K562 (cell line): ENCODE results near the gene RTBDN. TPM values are rescaled to one million over a fixed set of nuclear protein-coding genes. Genes with fewer than 3 reads are reported as not detected.

Source experiments
- ATAC-seq: fragments of 200-7000 bp; cut with Tn5 transposase; 3 replicates; pipeline ENCODE4 v1.9.1; 2020; ENCODE audit warnings: moderate library complexity
- BruUV-seq: library from RNA; stranded (reverse); fragments of 400-500 nt; replicated peaks from 2 replicates; lab custom pipeline; 2021; lab: Mats Ljungman, UMichigan
- CTCF ChIA-PET: fragments of 300-600 bp; formaldehyde crosslinking; extraction: SDS; loops from one replicate; lab custom pipeline; 2021; ENCODE audit warnings: low intra/inter-chr PET ratio; lab: Yijun Ruan, JAX
- POLR2A ChIA-PET: fragments of 300-600, 350-650 bp; sonication (Branson Sonifier 250); formaldehyde crosslinking; extraction: SDS; loops from one replicate; lab custom pipeline; 2021; ENCODE audit warnings: antibody characterized with exemption, inconsistent platforms; lab: Yijun Ruan, JAX
- DNase-seq, 4 experiments: peaks; one replicate each; pipeline versions ENCODE4 v3.0.0 to v3.0.0-alpha.2; 2011 to 2018; ENCODE audit warnings: low spot score in 3 of 4, mixed read lengths in 3 of 4; ENCODE audit errors: extremely low read depth in 1 of 4
- FAIRE-seq: peaks from 2 replicates; lab custom pipeline; 2011; peaks lifted over from hg19 to GRCh38; lab: Jason Lieb, UNC
- H2AFZ ChIP-seq: 2 replicates; pipeline ENCODE4 v1.6.0; 2011; ENCODE audit warnings: low read depth, low read length, control low read depth, inconsistent platforms
- H3K27ac ChIP-seq: fragments of 200-600 bp; 3 replicates; pipeline ENCODE4 v1.8.0; 2011; ENCODE audit warnings: low read depth, mild to moderate bottlenecking, control low read depth, inconsistent platforms, low read length, moderate library complexity, mixed read lengths; ENCODE audit errors: extremely low read depth
- H3K27me3 ChIP-seq, 2 experiments: fragments of 300-600 bp in 1 of 2; 2 replicates in 1 of 2; 3 replicates in 1 of 2; pipeline versions ENCODE4 v1.6.0 to v1.8.0; 2011; ENCODE audit warnings: inconsistent platforms in 2 of 2, low read length in 2 of 2, mild to moderate bottlenecking in 1 of 2, mixed read lengths in 1 of 2, moderate library complexity in 1 of 2; ENCODE audit not compliant: control insufficient read depth in 2 of 2, insufficient read depth in 2 of 2
- H3K36me3 ChIP-seq: fragments of 300-600 bp; 3 replicates; pipeline ENCODE4 v1.8.0; 2011; ENCODE audit warnings: mild to moderate bottlenecking, low read length, inconsistent platforms; ENCODE audit not compliant: control insufficient read depth, insufficient read depth
- H3K4me1 ChIP-seq, 2 experiments: fragments of 200-600 bp in 1 of 2; replicated peaks in 1 of 2; 2 replicates in 1 of 2; 3 replicates in 1 of 2; pipeline versions ENCODE4 v1.5.1 to v1.8.0; 2011; ENCODE audit warnings: inconsistent platforms in 2 of 2, low read length in 2 of 2, mild to moderate bottlenecking in 1 of 2, mixed read lengths in 1 of 2, moderate library complexity in 1 of 2; ENCODE audit not compliant: control insufficient read depth in 2 of 2, insufficient read depth in 2 of 2
- H3K4me2 ChIP-seq: 2 replicates; pipeline ENCODE4 v1.6.1; 2011; ENCODE audit warnings: low read length, control low read depth, inconsistent platforms, mixed read lengths; ENCODE audit not compliant: insufficient read depth
- H3K4me3 ChIP-seq: fragments of 200-600 bp; sonication (generic), shearing (Covaris generic); 2 replicates; pipeline ENCODE4 v1.5.1; 2016; ENCODE audit warnings: control low read depth, inconsistent platforms
- H3K79me2 ChIP-seq: fragments of 200-600 bp; 3 replicates; pipeline ENCODE4 v1.8.0; 2011; ENCODE audit warnings: low read length, inconsistent platforms; ENCODE audit not compliant: control insufficient read depth, insufficient read depth
- H3K9ac ChIP-seq, 2 experiments: 2 replicates each; pipeline versions ENCODE4 v1.6.0 to v1.6.1; 2011; ENCODE audit warnings: low read depth in 2 of 2, low read length in 2 of 2, control low read depth in 1 of 2, inconsistent platforms in 1 of 2, mild to moderate bottlenecking in 1 of 2, mixed read lengths in 1 of 2; ENCODE audit not compliant: insufficient read depth in 1 of 2
- H3K9me1 ChIP-seq: one replicate; pipeline ENCODE4 v1.6.0; 2011; ENCODE audit warnings: inconsistent platforms, mild to moderate bottlenecking, low read length, moderate library complexity; ENCODE audit not compliant: control insufficient read depth, insufficient read depth
- H3K9me3 ChIP-seq: replicated peaks from 2 replicates; pipeline ENCODE4 v1.5.1; 2011; ENCODE audit warnings: low read depth, low read length, inconsistent platforms; ENCODE audit not compliant: control insufficient read depth, insufficient read depth
- H4K20me1 ChIP-seq: replicated peaks from 2 replicates; pipeline ENCODE4 v1.6.1; 2011; ENCODE audit warnings: low read length, inconsistent platforms, mixed read lengths; ENCODE audit not compliant: control insufficient read depth, insufficient read depth
- CBFA2T2 ChIP-seq: fragments of 450-650 bp; conservative IDR thresholded peaks from 2 replicates; pipeline ENCODE4 v1.6.1; 2017; ENCODE audit warnings: mild to moderate bottlenecking
- DPF2 ChIP-seq: fragments of 450-650 bp; IDR thresholded peaks from 2 replicates; pipeline ENCODE4 v1.6.1; 2016
- EZH2 ChIP-seq: IDR thresholded peaks from 2 replicates; pipeline ENCODE4 v1.6.1; 2012; ENCODE audit warnings: low read depth, mild to moderate bottlenecking, inconsistent platforms, low read length, borderline replicate concordance
- HCFC1 ChIP-seq: IDR thresholded peaks from 2 replicates; pipeline ENCODE4 v1.6.1; 2012; ENCODE audit warnings: low read depth, low read length, improper control_type of control experiment
- HNRNPK ChIP-seq: fragments of 200-400 bp; formaldehyde crosslinking; IDR thresholded peaks from one replicate; pipeline ENCODE4 v1.6.1; 2018; ENCODE audit warnings: mild to moderate bottlenecking, low read depth, low read length; ENCODE audit not compliant: poor library complexity, severe bottlenecking
- JUND ChIP-seq, 2 experiments: IDR thresholded peaks; 2 replicates in 1 of 2; 3 replicates in 1 of 2; pipeline ENCODE4 v1.6.1; 2011; ENCODE audit warnings: borderline replicate concordance in 2 of 2, low read depth in 2 of 2, low read length in 2 of 2, improper control_type of control experiment in 1 of 2, missing biosample characterization in 1 of 2, missing genetic modification characterization in 1 of 2, missing genetic modification reagents in 1 of 2
- MAFK ChIP-seq: IDR thresholded peaks from 2 replicates; pipeline ENCODE4 v1.6.1; 2011; ENCODE audit warnings: low read length, improper control_type of control experiment
- PYGO2 ChIP-seq: fragments of 450-650 bp; IDR thresholded peaks from 2 replicates; pipeline ENCODE4 v1.6.1; 2016; ENCODE audit warnings: mild to moderate bottlenecking, missing genetic modification characterization, moderate library complexity, missing compliant biosample characterization
- SAP30 ChIP-seq: fragments of 200-600 bp; sonication (generic); IDR thresholded peaks from 2 replicates; pipeline ENCODE4 v1.6.1; 2012; ENCODE audit warnings: borderline replicate concordance, low read depth, mild to moderate bottlenecking, moderate library complexity, low read length, control low read depth, inconsistent platforms; ENCODE audit not compliant: insufficient read depth, poor library complexity, severe bottlenecking
- SIX5 ChIP-seq, 2 experiments: IDR thresholded peaks; 2 replicates each; pipeline ENCODE4 v1.6.1; 2011; ENCODE audit warnings: low read length in 2 of 2, borderline replicate concordance in 1 of 2, low read depth in 1 of 2, mild to moderate bottlenecking in 1 of 2, moderate library complexity in 1 of 2; ENCODE audit not compliant: insufficient read depth in 1 of 2
- SRSF7 ChIP-seq: fragments of 200-400 bp; formaldehyde crosslinking; optimal IDR thresholded peaks from 2 replicates; pipeline ENCODE3; 2017; ENCODE audit warnings: mild to moderate bottlenecking, low read depth, low read length
- ZNF584 ChIP-seq: fragments of 200-800 bp; sonication (Bioruptor generic); IDR thresholded peaks from 2 replicates; pipeline ENCODE4 v1.6.1; 2016; ENCODE audit warnings: low read depth, mild to moderate bottlenecking, missing genetic modification characterization, missing compliant biosample characterization
- ZNF589 ChIP-seq: fragments of 200-800 bp; sonication (Bioruptor generic); IDR thresholded peaks from 2 replicates; pipeline ENCODE4 v1.6.1; 2016; ENCODE audit warnings: low read depth, missing genetic modification characterization, missing compliant biosample characterization
- WGBS: fragments of 100-300 bp; shearing (Covaris generic); methylation state at CpG from one replicate; pipeline ENCODE4 v1.1.6; 2016; ENCODE audit warnings: low coverage, mixed read lengths; ENCODE audit not compliant: insufficient coverage; ENCODE audit errors: missing lambda C conversion rate; 5-methylcytosine and 5-hydroxymethylcytosine counted together
- in situ Hi-C: fragments of 300-500 bp; cut with MboI; formaldehyde crosslinking; loops from 4 replicates; pipeline ENCODE4 v1.15.0; 2018; ENCODE audit warnings: inconsistent platforms, mixed read lengths
- intact Hi-C: fragments of 100-400 bp; cut with micrococcal nuclease; formaldehyde crosslinking; loops from 2 replicates; pipeline ENCODE4 v1.14.2; 2022
- polyA plus RNA-seq, 8 experiments: library from polyadenylated mRNA; depleted of rRNA in 4 of 8; stranded (reverse) in 5 of 8; unstranded in 3 of 8; fragments of >200 nt; fragmentation: Nextera tagmentation in 2 of 8; fragmentation: Illumina TruSeq in 1 of 8; extraction: Ambion mirVana in 2 of 8; extraction: Trizol in 1 of 8; gene quantifications; 2 replicates each; pipeline versions ENCODE4 v1.2.1 to v1.2.3, GENCODE V29; 2011 to 2014; ENCODE audit warnings: inconsistent platforms in 1 of 8, missing spikeins in 1 of 8
- total RNA-seq, 7 experiments: library from RNA; depleted of rRNA in 6 of 7; stranded (reverse); fragments of >200 nt in 6 of 7; fragmentation: Illumina TruSeq in 2 of 7; extraction: Trizol in 2 of 7; gene quantifications; 2 replicates each; pipeline versions ENCODE4 v1.2.1 to v1.2.3, GENCODE V29; 2011 to 2021; ENCODE audit warnings: low replicate concordance in 1 of 7
- TF ChIP-seq, protein P1 (sequence below): fragments of 450-650 bp; IDR thresholded peaks from 2 replicates; pipeline ENCODE4 v1.6.1; 2017; ENCODE audit warnings: antibody characterized with exemption, mild to moderate bottlenecking
- TF ChIP-seq, protein P2 (sequence below): IDR thresholded peaks from 2 replicates; pipeline ENCODE4 v1.6.1; 2014; ENCODE audit warnings: antibody characterized with exemption

Gene RTBDN
- total and polyA plus RNA-seq, 9 of the 15 experiments (the other 6 are each of a cell fraction or from before 2014, with no cell fraction given): 0.20 to 2.3 (median 0.72) TPM; not detected in 1

DNA sequence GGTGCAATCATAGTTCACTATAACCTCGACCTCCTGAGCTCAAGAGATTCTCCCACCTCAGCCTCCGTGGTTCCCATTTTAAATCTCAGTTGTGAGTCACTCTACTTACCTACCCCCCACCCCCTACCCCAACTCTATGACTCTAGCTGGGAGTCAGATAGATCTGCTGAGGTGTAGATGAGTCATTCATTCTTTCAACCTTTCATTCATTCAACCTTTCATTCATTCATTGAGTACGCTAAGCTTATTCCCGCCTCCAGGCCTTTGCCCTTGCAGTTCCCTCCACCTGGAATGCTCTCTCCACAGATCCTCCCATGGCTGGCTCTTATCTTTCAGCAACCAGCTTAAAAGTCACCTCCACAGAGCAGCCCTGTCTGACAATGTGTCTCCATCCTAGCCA, 2.8 kb upstream of the RTBDN start:
- Histone ChIP-seq H2AFZ (no peak overlapping the region), H3K9ac (no peak overlapping the region), H3K9me3 (no peaks in the 10 kb centered on the region), H3K9me1 (no peaks in the 10 kb centered on the region), H3K36me3 (peaks cover 2% of the 10 kb centered on the region; the same call in 1 of the 3 replicates), H3K27me3 (no peaks in the 10 kb centered on the region; a peak in 1 of 5 replicates), H3K4me2 (no peak overlapping the region), H3K4me1 (peaks cover 53 to 72% of the 10 kb centered on the region in 2 experiments), H3K4me3 (no peak overlapping the region), H4K20me1 (peaks cover 15% of the 10 kb centered on the region), H3K79me2 (peaks cover 20% of the 10 kb centered on the region), H3K27ac (no peak overlapping the region)
- no peak for ATAC-seq
- peak in 3 of 4 experiments; percentile 39 to 47 (median 44) for DNase-seq
- intact Hi-C loops (loop anchor here (5.0 kb wide), 1 partner anchor 50 kb away; the partner anchor contains the start of gene KLF1), in situ Hi-C loops (no loop called here)
- WGBS: 54% methylated on average over 4 of the region's 4 CpGs
- no TSS peak for BruUV-seq
- FAIRE-seq: peak; percentile 15
- ChIA-PET POLR2A (interaction anchor here (0.9 kb wide), 1 partner anchor 70 kb away, joined by 4 read pairs; no protein-coding TSS in a partner anchor), CTCF (no interaction called here)
- TF ChIP-seq ZNF589: no peak
- no peak for TF ChIP-seq HCFC1
- TF ChIP-seq JUND (IDR thresholded peaks at IDR 0.05; ENCODE audit: borderline replicate concordance, low read depth, low read length): peak; percentile 54
- no peak for TF ChIP-seq JUND (tag; IDR thresholded peaks at IDR 0.05; ENCODE audit: borderline replicate concordance, low read depth, low read length)
- TF ChIP-seq HNRNPK: no peak
- no peak for TF ChIP-seq MAFK
- peak; percentile 45 for TF ChIP-seq DPF2
- TF ChIP-seq, protein P1, sequence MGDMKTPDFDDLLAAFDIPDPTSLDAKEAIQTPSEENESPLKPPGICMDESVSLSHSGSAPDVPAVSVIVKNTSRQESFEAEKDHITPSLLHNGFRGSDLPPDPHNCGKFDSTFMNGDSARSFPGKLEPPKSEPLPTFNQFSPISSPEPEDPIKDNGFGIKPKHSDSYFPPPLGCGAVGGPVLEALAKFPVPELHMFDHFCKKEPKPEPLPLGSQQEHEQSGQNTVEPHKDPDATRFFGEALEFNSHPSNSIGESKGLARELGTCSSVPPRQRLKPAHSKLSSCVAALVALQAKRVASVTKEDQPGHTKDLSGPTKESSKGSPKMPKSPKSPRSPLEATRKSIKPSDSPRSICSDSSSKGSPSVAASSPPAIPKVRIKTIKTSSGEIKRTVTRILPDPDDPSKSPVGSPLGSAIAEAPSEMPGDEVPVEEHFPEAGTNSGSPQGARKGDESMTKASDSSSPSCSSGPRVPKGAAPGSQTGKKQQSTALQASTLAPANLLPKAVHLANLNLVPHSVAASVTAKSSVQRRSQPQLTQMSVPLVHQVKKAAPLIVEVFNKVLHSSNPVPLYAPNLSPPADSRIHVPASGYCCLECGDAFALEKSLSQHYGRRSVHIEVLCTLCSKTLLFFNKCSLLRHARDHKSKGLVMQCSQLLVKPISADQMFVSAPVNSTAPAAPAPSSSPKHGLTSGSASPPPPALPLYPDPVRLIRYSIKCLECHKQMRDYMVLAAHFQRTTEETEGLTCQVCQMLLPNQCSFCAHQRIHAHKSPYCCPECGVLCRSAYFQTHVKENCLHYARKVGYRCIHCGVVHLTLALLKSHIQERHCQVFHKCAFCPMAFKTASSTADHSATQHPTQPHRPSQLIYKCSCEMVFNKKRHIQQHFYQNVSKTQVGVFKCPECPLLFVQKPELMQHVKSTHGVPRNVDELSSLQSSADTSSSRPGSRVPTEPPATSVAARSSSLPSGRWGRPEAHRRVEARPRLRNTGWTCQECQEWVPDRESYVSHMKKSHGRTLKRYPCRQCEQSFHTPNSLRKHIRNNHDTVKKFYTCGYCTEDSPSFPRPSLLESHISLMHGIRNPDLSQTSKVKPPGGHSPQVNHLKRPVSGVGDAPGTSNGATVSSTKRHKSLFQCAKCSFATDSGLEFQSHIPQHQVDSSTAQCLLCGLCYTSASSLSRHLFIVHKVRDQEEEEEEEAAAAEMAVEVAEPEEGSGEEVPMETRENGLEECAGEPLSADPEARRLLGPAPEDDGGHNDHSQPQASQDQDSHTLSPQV: no peak
- no peak for TF ChIP-seq SAP30
- TF ChIP-seq PYGO2: no peak
- no peak for TF ChIP-seq SRSF7
- no peak for TF ChIP-seq SIX5 (IDR thresholded peaks at IDR 0.05; ENCODE audit: borderline replicate concordance in 1 of 2, insufficient read depth in 1 of 2, low read depth in 1 of 2, low read length in 2 of 2)
- TF ChIP-seq ZNF584 (CRISPR knock-in tag): no peak
- TF ChIP-seq, protein P2, sequence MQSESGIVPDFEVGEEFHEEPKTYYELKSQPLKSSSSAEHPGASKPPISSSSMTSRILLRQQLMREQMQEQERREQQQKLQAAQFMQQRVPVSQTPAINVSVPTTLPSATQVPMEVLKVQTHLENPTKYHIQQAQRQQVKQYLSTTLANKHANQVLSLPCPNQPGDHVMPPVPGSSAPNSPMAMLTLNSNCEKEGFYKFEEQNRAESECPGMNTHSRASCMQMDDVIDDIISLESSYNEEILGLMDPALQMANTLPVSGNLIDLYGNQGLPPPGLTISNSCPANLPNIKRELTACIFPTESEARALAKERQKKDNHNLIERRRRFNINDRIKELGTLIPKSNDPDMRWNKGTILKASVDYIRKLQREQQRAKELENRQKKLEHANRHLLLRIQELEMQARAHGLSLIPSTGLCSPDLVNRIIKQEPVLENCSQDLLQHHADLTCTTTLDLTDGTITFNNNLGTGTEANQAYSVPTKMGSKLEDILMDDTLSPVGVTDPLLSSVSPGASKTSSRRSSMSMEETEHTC: no peak
- no peak for TF ChIP-seq EZH2
- 0 out of 2 replicates have a peak, but pooled peaks have one; percentile 2 for TF ChIP-seq CBFA2T2
